HT-29 (cell line): ENCODE results near the gene PTGER4. TPM values are rescaled to one million over a fixed set of nuclear protein-coding genes. Genes with fewer than 3 reads are reported as not detected.

ENCODE experiments used
- DNase-seq: peaks from one replicate; pipeline ENCODE4 v3.0.0-alpha.2; 2015; ENCODE audit warnings: low spot score
- total RNA-seq: library from RNA; depleted of rRNA; stranded (reverse); fragments of >200 nt; shearing (Covaris generic); gene quantifications from 2 replicates; pipeline ENCODE4 v1.2.3, GENCODE V29; 2014

Gene PTGER4
- total RNA-seq, 1 experiment from 2014 or later: 3.6 TPM

- DNase-seq: no peak
These were observed 9.9 kb upstream of the PTGER4 start for GRCh38 chr5:40669606-40670390.

DNA sequence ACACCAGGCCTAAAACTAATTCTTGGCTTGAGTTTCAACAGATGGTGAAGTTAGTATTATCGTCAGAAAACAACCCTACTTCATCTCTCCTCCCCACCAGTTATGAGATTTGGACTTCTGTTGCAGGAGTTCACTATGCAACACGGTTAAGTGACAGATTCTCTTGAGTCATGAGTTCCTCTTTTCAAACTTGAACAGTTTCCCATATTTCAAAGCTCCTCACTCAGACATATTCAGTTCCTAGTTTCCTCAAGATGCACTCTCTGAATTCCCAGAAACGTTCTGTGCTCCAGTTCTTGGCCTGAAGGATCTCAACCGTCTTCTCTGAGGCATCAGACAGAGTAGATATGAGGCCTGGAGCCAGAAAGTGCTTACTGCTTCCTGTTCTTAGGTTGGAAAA is 7.3 kb upstream of the PTGER4 start:
- DNase-seq: no peak

GRCh38 chr5:40674661-40675235 is 5.0 kb upstream of the PTGER4 start:
- DNase-seq: no peak

DNA sequence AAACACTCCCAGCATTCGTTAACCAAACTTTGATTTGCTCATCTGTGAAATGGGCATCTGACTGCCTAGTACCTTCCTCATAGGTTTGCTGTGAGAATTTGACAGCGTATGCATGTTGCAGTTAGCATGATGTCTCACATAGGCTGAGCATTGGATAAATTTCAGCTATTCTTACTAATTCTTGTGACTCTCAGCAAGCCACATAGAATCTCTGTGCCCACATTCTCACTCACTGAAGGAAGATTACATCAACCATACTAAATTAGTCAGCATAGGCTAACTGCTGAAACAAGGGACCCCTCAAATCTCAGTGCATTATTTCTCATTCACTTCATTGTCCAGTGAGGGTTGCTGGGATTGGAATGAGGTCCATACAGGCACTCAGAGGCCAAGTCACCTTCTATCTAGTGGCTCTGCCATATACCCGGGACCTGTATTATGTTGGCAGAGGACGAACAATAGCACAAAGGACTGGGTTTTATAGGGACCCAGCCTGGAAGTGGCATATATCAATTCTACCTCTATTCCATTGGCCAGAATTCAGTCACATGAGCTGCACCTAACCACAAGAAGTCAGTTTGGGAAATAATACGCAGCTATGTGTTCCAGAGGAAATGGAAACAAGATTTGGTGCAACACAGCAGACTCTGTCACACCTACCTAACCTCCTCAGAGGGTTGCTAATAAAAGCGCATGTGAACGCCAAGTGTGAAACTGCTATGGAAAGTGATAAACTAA is 4.2 kb upstream of the PTGER4 start:
- no peak for DNase-seq

DNA sequence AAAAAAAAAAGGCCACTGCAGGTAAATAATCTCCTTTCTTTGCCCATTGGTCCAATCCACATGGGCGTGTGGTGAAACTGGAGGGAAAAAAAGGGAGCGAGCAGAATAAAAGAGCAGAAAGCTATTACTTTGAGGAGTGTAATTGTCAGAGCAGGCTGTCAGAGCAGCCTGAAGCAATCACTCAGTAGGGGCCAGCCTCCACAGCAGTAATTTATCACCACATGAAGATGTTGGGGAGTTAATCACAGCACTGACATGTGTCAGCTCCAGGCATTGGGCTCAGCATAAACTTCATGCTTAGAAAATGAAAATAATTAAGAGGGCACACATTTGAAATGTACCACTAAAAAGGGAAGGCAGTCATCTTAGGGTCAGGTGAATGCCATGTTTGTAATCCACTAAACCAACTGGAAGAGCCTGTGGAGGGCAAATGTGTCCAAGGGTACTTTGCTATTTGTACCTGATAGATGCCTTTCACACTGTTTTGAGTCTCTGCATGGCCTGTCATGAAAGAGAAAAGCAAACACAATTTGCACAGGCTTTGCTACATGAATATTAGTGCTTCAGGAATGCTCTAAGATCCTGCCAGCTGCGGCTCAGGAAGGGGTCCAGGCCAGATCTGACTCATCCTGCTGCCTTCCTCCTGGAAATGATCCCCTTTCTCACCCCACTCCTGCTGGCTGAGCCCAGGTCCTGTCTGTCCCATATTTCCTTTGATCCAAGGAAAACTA is 2.9 kb upstream of the PTGER4 start:
- no peak for DNase-seq

- DNase-seq: no peak
These were observed 2.3 kb upstream of the PTGER4 start for GRCh38 chr5:40677456-40677855.

- DNase-seq: no peak
These were observed 1.7 kb upstream of the PTGER4 start for GRCh38 chr5:40678026-40678425.

GRCh38 chr5:40678460-40679147 is 1.1 kb upstream of the PTGER4 start:
- peak; percentile 19 for DNase-seq

DNA sequence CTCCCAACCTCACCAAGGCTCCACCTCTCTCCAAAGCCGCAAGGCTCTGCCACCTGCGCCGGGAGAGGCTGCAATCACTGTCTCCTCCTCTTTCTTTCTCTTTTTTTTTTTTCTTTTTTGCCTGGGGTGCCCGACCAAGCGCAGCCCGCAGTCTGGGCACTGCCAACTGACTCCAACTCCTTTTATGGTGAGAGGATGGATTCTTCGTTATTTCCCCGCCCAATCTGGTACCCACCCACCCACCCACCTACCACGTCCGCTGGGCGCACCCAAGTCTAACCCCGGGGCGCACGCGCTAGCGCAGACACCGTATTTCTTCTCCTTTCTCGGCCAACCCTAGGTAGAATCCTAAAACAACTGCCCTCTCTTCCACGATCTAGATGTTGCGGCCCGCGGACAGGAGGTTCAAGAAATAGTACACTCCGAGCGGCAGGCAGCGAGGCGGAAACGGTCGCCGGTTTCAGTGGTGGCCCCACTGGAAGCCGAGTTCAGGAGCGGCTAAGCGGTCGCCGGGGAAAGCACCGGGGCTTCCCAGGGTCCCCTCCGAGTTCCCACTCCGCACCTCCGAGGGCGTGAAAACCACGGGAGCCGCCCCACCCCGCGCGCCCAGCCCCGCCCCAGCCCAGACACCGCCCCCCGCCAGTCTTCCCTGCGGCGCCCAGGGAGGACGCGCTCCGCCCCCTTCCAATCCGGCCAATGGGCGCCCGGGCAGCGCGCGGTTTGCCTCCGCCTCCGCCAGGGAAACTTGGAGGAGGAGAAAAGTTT is 385 bp upstream of the PTGER4 start:
- DNase-seq: peak; percentile 89

- no peak for DNase-seq
These were observed 1.1 kb downstream of the PTGER4 start for GRCh38 chr5:40680741-40681362.

DNA sequence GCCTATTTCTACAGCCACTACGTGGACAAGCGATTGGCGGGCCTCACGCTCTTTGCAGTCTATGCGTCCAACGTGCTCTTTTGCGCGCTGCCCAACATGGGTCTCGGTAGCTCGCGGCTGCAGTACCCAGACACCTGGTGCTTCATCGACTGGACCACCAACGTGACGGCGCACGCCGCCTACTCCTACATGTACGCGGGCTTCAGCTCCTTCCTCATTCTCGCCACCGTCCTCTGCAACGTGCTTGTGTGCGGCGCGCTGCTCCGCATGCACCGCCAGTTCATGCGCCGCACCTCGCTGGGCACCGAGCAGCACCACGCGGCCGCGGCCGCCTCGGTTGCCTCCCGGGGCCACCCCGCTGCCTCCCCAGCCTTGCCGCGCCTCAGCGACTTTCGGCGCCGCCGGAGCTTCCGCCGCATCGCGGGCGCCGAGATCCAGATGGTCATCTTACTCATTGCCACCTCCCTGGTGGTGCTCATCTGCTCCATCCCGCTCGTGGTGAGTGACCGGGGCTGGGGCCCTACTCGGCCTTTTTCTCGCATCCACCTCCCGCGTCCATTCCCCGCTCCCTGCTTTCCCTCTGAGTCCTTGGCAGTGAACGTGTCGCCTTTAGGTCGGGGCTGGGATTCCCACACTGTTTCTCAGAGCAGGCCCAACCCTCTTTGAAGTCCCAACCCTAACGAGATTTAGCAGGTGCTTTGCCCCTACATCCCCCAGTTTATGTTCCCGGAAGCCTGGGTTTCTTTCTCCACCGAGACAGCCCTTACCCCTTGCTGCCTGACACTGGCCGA is 1.8 kb downstream of the PTGER4 start:
- DNase-seq: no peak

DNA sequence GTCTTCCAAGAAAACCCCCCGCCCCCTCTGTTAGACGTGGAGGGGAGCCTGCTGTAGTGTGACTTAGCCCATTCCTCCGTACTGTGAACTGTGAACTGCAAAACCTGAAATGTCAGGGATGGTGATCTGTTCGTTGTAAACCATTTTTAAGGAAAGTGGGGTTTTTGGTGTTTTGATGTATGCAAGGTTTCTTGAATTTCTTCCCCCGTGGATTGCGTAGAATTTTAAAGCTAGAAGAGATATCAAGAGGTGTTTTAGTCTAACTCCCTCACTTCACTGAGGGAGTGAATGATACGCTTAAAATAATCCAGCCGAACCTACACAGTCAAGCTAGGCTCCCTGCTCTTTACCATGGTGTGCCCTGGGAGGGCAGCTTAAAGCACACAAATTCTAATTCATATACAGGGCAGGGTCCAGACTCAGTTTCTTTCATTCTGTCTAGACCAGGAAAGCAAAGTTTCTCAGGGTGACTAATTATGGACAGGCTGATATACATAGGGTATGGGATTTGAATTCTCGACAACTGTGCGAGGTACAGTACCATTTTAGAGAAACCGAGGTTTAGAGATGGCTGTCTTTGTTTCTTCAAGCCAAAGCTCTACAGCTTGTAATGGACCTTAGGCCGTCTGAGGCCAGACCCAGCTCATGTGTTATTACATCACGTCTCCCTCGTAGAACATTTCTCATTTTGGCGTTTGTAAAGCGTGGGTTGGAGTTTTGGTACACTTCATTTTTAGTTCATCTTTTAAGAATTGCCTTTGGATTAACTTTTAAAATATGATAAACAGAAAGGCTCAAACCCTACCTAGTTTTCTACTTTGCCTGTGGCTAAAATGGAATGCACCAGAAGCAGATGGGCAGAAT is 2.7 kb downstream of the PTGER4 start:
- DNase-seq: no peak

DNA sequence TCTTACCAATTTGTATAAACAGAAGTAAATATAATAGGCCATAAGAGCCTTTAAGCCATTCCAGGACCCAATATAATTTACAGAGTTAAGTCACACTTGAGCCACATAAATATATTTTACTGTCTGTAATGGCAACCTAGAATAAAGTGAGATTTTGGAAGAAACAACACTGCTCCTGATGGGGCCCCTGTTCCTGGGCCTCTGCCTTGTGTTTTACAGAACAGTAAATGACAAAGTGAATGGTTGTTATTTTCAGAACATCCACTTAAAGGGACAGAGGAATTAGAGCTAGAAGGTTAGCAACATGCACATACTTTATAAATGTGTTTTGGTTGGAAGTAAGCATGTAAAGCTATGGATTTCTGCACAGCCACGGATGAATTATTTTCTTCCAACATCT is 3.6 kb downstream of the PTGER4 start:
- no peak for DNase-seq

- DNase-seq: no peak
These were observed 5.5 kb downstream of the PTGER4 start for GRCh38 chr5:40685193-40685592.

GRCh38 chr5:40685976-40686486 is 6.3 kb downstream of the PTGER4 start:
- DNase-seq: no peak

GRCh38 chr5:40687321-40687720 is 7.6 kb downstream of the PTGER4 start:
- no peak for DNase-seq

DNA sequence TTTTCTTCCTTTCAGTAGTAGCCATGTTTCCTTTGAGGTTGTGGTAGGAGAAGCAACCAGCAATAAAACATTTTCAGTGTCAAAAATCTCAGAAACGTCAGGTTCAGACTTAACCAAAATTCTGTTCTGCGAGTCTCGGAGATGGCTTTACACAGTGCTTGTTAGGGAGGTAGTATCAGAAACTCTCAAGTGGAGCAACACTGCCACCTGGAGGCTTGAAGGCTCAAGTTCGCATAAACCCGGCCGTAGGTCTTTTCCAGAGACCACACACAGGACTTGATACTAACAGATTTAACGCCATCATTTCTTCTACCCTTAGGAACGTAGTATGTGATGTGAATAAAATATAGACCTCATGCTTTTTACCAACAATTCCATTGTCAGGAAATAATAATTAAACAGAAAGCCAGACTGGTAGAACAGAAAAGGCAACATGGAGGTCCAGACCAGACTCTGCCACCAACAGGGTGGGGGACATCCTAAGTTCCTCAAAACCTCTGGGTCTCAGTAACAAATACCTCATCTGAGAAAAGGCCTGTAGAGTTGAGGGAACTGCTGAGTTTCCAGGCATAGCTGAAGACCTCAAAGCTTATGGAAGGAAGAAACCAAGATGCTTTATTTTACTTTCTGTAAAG is 8.5 kb downstream of the PTGER4 start:
- peak; percentile 94 for DNase-seq

- DNase-seq: no peak
These were observed 9.3 kb downstream of the PTGER4 start for GRCh38 chr5:40688996-40689395.
